Measurements from ENCODE around the gene SLC7A1.

GRCh38 chr13:29562786-29563438, 32.6 kb downstream of the SLC7A1 start:
- TF ChIP-seq CTCF (IDR thresholded peaks at IDR 0.05) (no peak), POLR2A (IDR thresholded peaks at IDR 0.05) (no peak)
